Measurements from ENCODE around the gene RAP1GAP. TPM values are rescaled to one million over a fixed set of nuclear protein-coding genes. Genes with fewer than 3 reads are reported as not detected.

The RAP1GAP gene
- total RNA-seq, 4 donors from 2014 or later, result 0.46 to 0.75 TPM; not detected in 2

DNA sequence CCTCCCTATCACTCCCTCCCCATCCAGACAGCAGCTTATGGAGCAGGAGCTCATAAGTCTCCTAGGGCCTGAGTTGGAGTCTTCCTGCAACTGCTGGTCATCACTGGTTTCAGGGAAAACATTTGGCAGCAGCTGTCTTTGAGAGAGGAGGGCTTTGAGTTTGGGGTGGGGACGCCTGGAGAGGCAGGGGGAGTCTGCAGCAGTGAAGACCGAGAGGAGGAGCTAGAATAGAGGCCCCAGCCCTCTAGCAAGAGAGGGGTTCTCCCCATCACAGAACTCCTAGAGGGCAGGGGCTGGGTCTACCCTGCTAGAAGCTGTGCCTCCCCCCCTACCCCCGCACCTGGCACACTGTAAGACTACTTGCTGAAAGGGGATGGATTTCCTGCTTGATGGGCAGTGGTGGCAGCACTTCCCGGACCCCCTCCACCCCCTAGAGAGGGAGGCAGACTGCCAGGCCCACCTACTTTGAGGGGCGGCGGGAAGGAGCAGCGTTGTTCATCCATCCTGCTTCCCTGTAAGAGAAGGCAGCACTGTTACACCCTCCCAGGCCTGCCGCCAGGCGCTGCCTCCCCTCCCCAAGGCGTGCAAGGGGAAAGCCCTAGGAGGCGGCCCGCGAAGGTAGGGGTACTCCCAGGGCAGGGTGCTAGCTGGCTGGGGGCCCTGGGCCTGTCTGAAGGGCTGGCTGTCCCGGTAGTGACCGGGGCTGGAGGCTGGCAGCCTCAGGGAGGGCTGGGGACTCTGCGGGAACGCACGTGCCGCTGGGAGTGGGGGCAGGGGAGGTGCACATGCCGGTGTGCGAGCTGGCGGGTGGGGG lies 50.4 kb downstream of the RAP1GAP start:
- intact Hi-C loops (cut with DNase I; ENCODE audit: low total_unique reads) (no loop called here), in situ Hi-C loops (cut with MboI; ENCODE audit: low sequenced_read_pairs in 4 of 4) (no loop called here)
- peaks cover 0 to 3% of the 10 kb centered on the region in 2 donors for H3K4me1 ChIP-seq
- H3K36me3 ChIP-seq, result no peaks in the 10 kb centered on the region
- H3K27ac ChIP-seq, result no peak overlapping the region
- H3K4me3 ChIP-seq, result no peak overlapping the region
- no peak for TF ChIP-seq POLR2A (IDR thresholded peaks at IDR 0.05)
- TF ChIP-seq, protein P1, sequence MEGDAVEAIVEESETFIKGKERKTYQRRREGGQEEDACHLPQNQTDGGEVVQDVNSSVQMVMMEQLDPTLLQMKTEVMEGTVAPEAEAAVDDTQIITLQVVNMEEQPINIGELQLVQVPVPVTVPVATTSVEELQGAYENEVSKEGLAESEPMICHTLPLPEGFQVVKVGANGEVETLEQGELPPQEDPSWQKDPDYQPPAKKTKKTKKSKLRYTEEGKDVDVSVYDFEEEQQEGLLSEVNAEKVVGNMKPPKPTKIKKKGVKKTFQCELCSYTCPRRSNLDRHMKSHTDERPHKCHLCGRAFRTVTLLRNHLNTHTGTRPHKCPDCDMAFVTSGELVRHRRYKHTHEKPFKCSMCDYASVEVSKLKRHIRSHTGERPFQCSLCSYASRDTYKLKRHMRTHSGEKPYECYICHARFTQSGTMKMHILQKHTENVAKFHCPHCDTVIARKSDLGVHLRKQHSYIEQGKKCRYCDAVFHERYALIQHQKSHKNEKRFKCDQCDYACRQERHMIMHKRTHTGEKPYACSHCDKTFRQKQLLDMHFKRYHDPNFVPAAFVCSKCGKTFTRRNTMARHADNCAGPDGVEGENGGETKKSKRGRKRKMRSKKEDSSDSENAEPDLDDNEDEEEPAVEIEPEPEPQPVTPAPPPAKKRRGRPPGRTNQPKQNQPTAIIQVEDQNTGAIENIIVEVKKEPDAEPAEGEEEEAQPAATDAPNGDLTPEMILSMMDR (IDR thresholded peaks at IDR 0.05 in 4 of 5, conservative IDR thresholded peaks at IDR 0.05 in 1 of 5), result no peak
- DNase-seq (no peak), ATAC-seq (no peak)
- H3K9me3 ChIP-seq, result no peaks in the 10 kb centered on the region
- H3K27me3 ChIP-seq, result peaks cover 22 to 25% (median 23%) of the 10 kb centered on the region in 3 donors

DNA sequence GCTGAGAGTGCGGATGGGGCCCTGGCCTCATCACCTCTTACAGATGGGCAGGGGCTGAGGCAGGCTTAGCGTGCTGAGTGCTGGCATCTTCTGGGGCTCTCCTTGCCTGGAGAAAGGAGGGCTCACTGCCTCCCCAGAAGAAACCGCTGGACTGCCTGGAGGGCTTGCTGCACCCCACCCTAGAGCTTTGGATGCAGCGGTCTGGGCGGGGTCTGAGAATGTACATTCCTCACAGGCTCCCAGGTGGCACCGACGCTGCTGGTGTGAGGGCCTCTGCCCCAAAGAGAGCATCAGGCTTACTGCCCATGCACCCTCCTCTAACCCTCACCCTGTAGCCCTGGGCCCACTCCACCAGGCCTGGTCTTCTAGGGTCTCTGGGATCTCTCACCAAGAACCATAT lies 51.1 kb downstream of the RAP1GAP start:
- Histone ChIP-seq H3K36me3 (no peaks in the 10 kb centered on the region), H3K4me3 (no peak overlapping the region), H3K27me3 (peaks cover 15 to 19% (median 17%) of the 10 kb centered on the region in 3 donors), H3K9me3 (no peaks in the 10 kb centered on the region), H3K27ac (no peak overlapping the region), H3K4me1 (peaks cover 0 to 3% of the 10 kb centered on the region in 2 donors)
- no peak for ATAC-seq
- in situ Hi-C loops (cut with MboI; ENCODE audit: low sequenced_read_pairs in 4 of 4), result no loop called here
- intact Hi-C loops (cut with DNase I; ENCODE audit: low total_unique reads), result no loop called here
- TF ChIP-seq, protein P1 (IDR thresholded peaks at IDR 0.05 in 4 of 5, conservative IDR thresholded peaks at IDR 0.05 in 1 of 5), result no peak
- TF ChIP-seq POLR2A (IDR thresholded peaks at IDR 0.05), result no peak
- DNase-seq, result no peak

DNA sequence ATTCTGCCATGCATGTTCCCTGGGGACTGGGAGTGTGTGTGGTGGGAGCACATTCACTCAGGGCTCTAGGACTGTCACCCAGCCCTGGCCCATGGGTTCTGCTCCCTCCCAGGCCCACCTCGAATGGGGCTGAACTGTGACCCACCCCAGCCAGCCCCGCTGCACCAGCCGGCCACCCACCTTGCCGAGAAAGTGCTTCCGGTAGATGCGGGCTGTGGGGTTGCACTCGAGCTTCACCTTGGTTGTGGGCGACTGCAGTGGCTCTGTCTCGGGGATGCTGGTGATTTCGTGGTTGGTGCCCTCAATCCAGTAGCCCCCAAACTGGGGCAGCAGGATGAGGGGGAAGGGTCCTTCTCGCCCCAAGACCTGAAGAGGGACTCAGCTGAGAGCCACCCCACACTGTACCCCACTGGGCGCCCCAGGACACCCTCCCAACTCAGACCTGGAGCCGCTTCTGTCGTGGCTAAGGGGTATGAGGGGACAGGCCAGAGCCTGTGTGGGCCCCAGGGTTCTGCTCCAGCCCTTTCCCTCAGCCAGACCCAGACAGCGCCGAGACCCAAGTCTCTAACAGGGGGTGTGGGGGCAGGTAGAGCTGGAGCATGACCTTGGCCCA lies 51.9 kb downstream of the RAP1GAP start:
- ATAC-seq (no peak), DNase-seq (no peak)
- TF ChIP-seq, protein P1 (IDR thresholded peaks at IDR 0.05 in 4 of 5, conservative IDR thresholded peaks at IDR 0.05 in 1 of 5), result no peak
- TF ChIP-seq POLR2A (IDR thresholded peaks at IDR 0.05), result no peak
- in situ Hi-C loops (cut with MboI; ENCODE audit: low sequenced_read_pairs in 4 of 4), result no loop called here
- H3K4me1 ChIP-seq, result peaks cover 0 to 3% of the 10 kb centered on the region in 2 donors
- H3K36me3 ChIP-seq, result no peaks in the 10 kb centered on the region
- peaks cover 10 to 15% (median 11%) of the 10 kb centered on the region in 3 donors for H3K27me3 ChIP-seq
- H3K4me3 ChIP-seq, result no peak overlapping the region
- intact Hi-C loops (cut with DNase I; ENCODE audit: low total_unique reads), result no loop called here
- H3K9me3 ChIP-seq, result no peaks in the 10 kb centered on the region
- no peak overlapping the region for H3K27ac ChIP-seq

DNA sequence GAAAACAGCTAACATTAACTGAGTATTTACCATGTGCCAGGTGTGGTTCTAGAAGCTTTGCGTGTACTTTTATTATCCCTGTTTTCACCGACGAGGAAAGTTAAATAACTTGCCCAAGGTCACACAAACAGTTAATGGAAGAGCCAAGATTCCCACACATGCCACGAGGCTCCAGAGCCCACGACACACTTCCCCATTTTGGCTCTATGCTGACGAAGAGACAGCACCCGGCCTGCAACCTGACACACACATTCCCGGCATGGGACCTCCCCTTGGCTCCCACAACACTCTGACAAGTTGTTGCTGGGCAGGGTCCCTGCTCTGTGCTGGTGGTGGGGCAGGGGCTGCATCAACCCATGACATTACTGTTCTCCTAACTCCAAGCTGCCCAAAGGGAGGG lies 52.8 kb downstream of the RAP1GAP start:
- no peak for ATAC-seq
- H3K27me3 ChIP-seq, result peaks cover 3 to 9% (median 4%) of the 10 kb centered on the region in 3 donors
- in situ Hi-C loops (cut with MboI; ENCODE audit: low sequenced_read_pairs in 4 of 4) (no loop called here), intact Hi-C loops (cut with DNase I; ENCODE audit: low total_unique reads) (no loop called here)
- no peak for DNase-seq
- H3K4me3 ChIP-seq, result no peak overlapping the region
- H3K27ac ChIP-seq, result no peak overlapping the region
- no peaks in the 10 kb centered on the region for H3K36me3 ChIP-seq
- H3K4me1 ChIP-seq, result no peaks in the 10 kb centered on the region
- TF ChIP-seq, protein P1 (IDR thresholded peaks at IDR 0.05 in 4 of 5, conservative IDR thresholded peaks at IDR 0.05 in 1 of 5), result no peak
- no peaks in the 10 kb centered on the region for H3K9me3 ChIP-seq

Measured in gastrocnemius medialis (tissue), 4 donors.